H1 (cell line): ENCODE results near the gene THBD. TPM values are rescaled to one million over a fixed set of nuclear protein-coding genes. Genes with fewer than 3 reads are reported as not detected.

Experiments used
- CTCF ChIA-PET: fragments of 300-600 bp; sonication (Branson Sonifier 250); formaldehyde crosslinking; loops from one replicate; lab custom pipeline; 2021; ENCODE audit not compliant: partially characterized antibody; lab: Charles Lee
- POLR2A ChIA-PET: fragments of 300-600 bp; sonication (Branson Sonifier 250); formaldehyde crosslinking; loops from one replicate; lab custom pipeline; 2021; ENCODE audit warnings: inconsistent platforms; ENCODE audit not compliant: partially characterized antibody; lab: Charles Lee
- DNase-seq, 2 experiments: peaks; one replicate each; pipeline versions ENCODE4 v3.0.0 to v3.0.0-alpha.2; 2010 to 2022; ENCODE audit warnings: low spot score in 2 of 2, low read depth in 1 of 2, mixed read lengths in 1 of 2
- FAIRE-seq: peaks from 2 replicates; lab custom pipeline; 2011; peaks lifted over from hg19 to GRCh38; lab: Jason Lieb, UNC
- H2AFZ ChIP-seq: 2 replicates; pipeline ENCODE4 v1.8.1; 2012; ENCODE audit warnings: low read length, inconsistent platforms
- H2AK5ac ChIP-seq: 2 replicates; pipeline ENCODE4 v1.6.1; 2013; ENCODE audit warnings: low read depth, low read length
- H2BK120ac ChIP-seq: replicated peaks from 2 replicates; pipeline ENCODE3; 2013; ENCODE audit warnings: low read depth, low read length, inconsistent platforms
- H2BK12ac ChIP-seq: 2 replicates; pipeline ENCODE4 v1.6.1; 2013; ENCODE audit warnings: low read depth, low read length
- H2BK15ac ChIP-seq: 2 replicates; pipeline ENCODE4 v1.6.1; 2013; ENCODE audit warnings: low read length
- H2BK20ac ChIP-seq: 2 replicates; pipeline ENCODE4 v1.6.1; 2013; ENCODE audit warnings: low read length
- H2BK5ac ChIP-seq: 2 replicates; pipeline ENCODE4 v1.6.1; 2013; ENCODE audit warnings: low read depth, low read length
- H3K14ac ChIP-seq: 2 replicates; pipeline ENCODE4 v1.6.1; 2013; ENCODE audit warnings: inconsistent platforms; ENCODE audit not compliant: insufficient read length
- H3K18ac ChIP-seq: 2 replicates; pipeline ENCODE4 v1.6.1; 2013; ENCODE audit warnings: low read length; ENCODE audit errors: extremely low read depth
- H3K23ac ChIP-seq: 2 replicates; pipeline ENCODE4 v1.6.1; 2013; ENCODE audit warnings: inconsistent platforms; ENCODE audit not compliant: insufficient read length
- H3K23me2 ChIP-seq: 2 replicates; pipeline ENCODE4 v1.6.1; 2013; ENCODE audit warnings: low read depth, low read length
- H3K27ac ChIP-seq: 2 replicates; pipeline ENCODE4 v1.6.1; 2011; ENCODE audit warnings: low read depth, low read length, inconsistent platforms
- H3K27me3 ChIP-seq, 4 experiments: replicated peaks in 1 of 4; 1 replicate in 1 of 4; 2 replicates in 3 of 4; pipeline versions ENCODE4 v1.6.1 to v1.8.1; 2011 to 2013; ENCODE audit warnings: low read length in 3 of 4, mild to moderate bottlenecking in 3 of 4, inconsistent platforms in 2 of 4, mixed read lengths in 2 of 4, moderate library complexity in 1 of 4; ENCODE audit not compliant: control insufficient read depth in 3 of 4, insufficient read depth in 3 of 4; ENCODE audit errors: extremely low read depth in 1 of 4
- H3K36me3 ChIP-seq, 4 experiments: 2 replicates each; pipeline versions ENCODE4 v1.6.1 to v1.8.1; 2011 to 2013; ENCODE audit warnings: mild to moderate bottlenecking in 4 of 4, low read length in 3 of 4, moderate library complexity in 2 of 4, control low read depth in 1 of 4, inconsistent platforms in 1 of 4; ENCODE audit not compliant: insufficient read depth in 4 of 4, control insufficient read depth in 2 of 4
- H3K4ac ChIP-seq: replicated peaks from 2 replicates; pipeline ENCODE3; 2013; ENCODE audit warnings: low read length, low read depth, mixed read lengths, inconsistent platforms; ENCODE audit not compliant: insufficient read length
- H3K4me1 ChIP-seq, 4 experiments: replicated peaks in 1 of 4; 1 replicate in 1 of 4; 2 replicates in 3 of 4; pipeline versions ENCODE4 v1.6.1 to v1.8.1; 2011 to 2013; ENCODE audit warnings: low read length in 3 of 4, inconsistent platforms in 2 of 4, mixed read lengths in 1 of 4; ENCODE audit not compliant: insufficient read depth in 4 of 4, control insufficient read depth in 3 of 4
- H3K4me2 ChIP-seq, 2 experiments: 2 replicates each; pipeline versions ENCODE4 v1.6.1 to v1.8.1; 2011 to 2013; ENCODE audit warnings: low read depth in 2 of 2, low read length in 2 of 2, control low read depth in 1 of 2, inconsistent platforms in 1 of 2, mild to moderate bottlenecking in 1 of 2; ENCODE audit not compliant: insufficient read depth in 1 of 2
- H3K4me3 ChIP-seq, 4 experiments: fragments of 200-600, 300-600 bp in 1 of 4; sonication (generic), shearing (Covaris generic), sonication (Bioruptor Twin) in 1 of 4; 2 replicates each; pipeline versions ENCODE4 v1.5.1 to v1.8.1; 2011 to 2016; ENCODE audit warnings: low read length in 4 of 4, low read depth in 3 of 4, control low read depth in 2 of 4, inconsistent platforms in 2 of 4, mild to moderate bottlenecking in 2 of 4, mixed read lengths in 1 of 4, moderate library complexity in 1 of 4; ENCODE audit not compliant: insufficient read depth in 2 of 4; ENCODE audit errors: extremely low read depth in 1 of 4
- H3K56ac ChIP-seq: replicated peaks from 2 replicates; pipeline ENCODE3; 2013; ENCODE audit warnings: low read depth, mild to moderate bottlenecking, mixed read lengths, low read length, inconsistent platforms; ENCODE audit not compliant: insufficient read length
- H3K79me1 ChIP-seq: 2 replicates; pipeline ENCODE4 v1.6.1; 2013; ENCODE audit warnings: low read depth, low read length, control low read depth
- H3K79me2 ChIP-seq, 2 experiments: 2 replicates each; pipeline versions ENCODE4 v1.6.1 to v1.8.1; 2012 to 2013; ENCODE audit warnings: low read length in 2 of 2, mild to moderate bottlenecking in 2 of 2, inconsistent platforms in 1 of 2; ENCODE audit not compliant: insufficient read depth in 2 of 2, control insufficient read depth in 1 of 2
- H3K9ac ChIP-seq, 4 experiments: replicated peaks in 1 of 4; 1 replicate in 1 of 4; 2 replicates in 3 of 4; pipeline versions ENCODE4 v1.6.1 to v1.8.1; 2011 to 2013; ENCODE audit warnings: low read depth in 3 of 4, low read length in 3 of 4, control low read depth in 2 of 4, mild to moderate bottlenecking in 2 of 4, moderate library complexity in 2 of 4, inconsistent platforms in 1 of 4; ENCODE audit errors: extremely low read depth in 1 of 4
- H3K9me3 ChIP-seq, 2 experiments: 2 replicates each; pipeline versions ENCODE4 v1.6.1 to v1.8.1; 2012 to 2013; ENCODE audit warnings: mild to moderate bottlenecking in 2 of 2, moderate library complexity in 2 of 2, control low read depth in 1 of 2, inconsistent platforms in 1 of 2, low read depth in 1 of 2, low read length in 1 of 2, mixed read lengths in 1 of 2; ENCODE audit not compliant: insufficient read depth in 2 of 2
- H4K20me1 ChIP-seq, 2 experiments: replicated peaks in 1 of 2; 2 replicates each; pipeline versions ENCODE3 to v1.8.1; 2011 to 2013; ENCODE audit warnings: inconsistent platforms in 2 of 2, low read length in 2 of 2, mild to moderate bottlenecking in 1 of 2; ENCODE audit not compliant: insufficient read depth in 2 of 2, control insufficient read depth in 1 of 2
- H4K5ac ChIP-seq: 2 replicates; pipeline ENCODE4 v1.6.1; 2013; ENCODE audit warnings: low read length, low read depth, mixed read lengths, inconsistent platforms; ENCODE audit not compliant: insufficient read length
- H4K8ac ChIP-seq: 2 replicates; pipeline ENCODE4 v1.8.0; 2013; ENCODE audit warnings: mild to moderate bottlenecking, moderate library complexity, low read length, inconsistent platforms; ENCODE audit not compliant: insufficient read depth; ENCODE audit errors: extremely low read depth
- H4K91ac ChIP-seq: replicated peaks from 2 replicates; pipeline ENCODE3; 2013; ENCODE audit warnings: low read length, mixed read lengths, inconsistent platforms; ENCODE audit not compliant: insufficient read length
- BRCA1 ChIP-seq: IDR thresholded peaks from 2 replicates; pipeline ENCODE4 v1.6.1; 2012; ENCODE audit warnings: low read depth, low read length, improper control_type of control experiment
- CBX8 ChIP-seq: fragments of 300-800, 300-1000 bp; sonication (generic); IDR thresholded peaks from 2 replicates; pipeline ENCODE4 v1.7.1; 2016; ENCODE audit warnings: low read depth, low read length, borderline replicate concordance
- KDM5A ChIP-seq: fragments of 200-600 bp; IDR thresholded peaks from 2 replicates; pipeline ENCODE4 v1.7.1; 2012; ENCODE audit warnings: mild to moderate bottlenecking, low read length, inconsistent platforms, mixed read lengths
- NANOG ChIP-seq: IDR thresholded peaks from 2 replicates; pipeline ENCODE4 v1.6.1; 2011; ENCODE audit warnings: low read length, low read depth, mild to moderate bottlenecking, inconsistent platforms; ENCODE audit not compliant: insufficient read depth, poor library complexity, severe bottlenecking
- WGBS, 2 experiments: shearing (Covaris generic) in 1 of 2; methylation state at CpG; one replicate each; pipeline versions ENCODE4 v1.1.6 to v1.1.7; 2013 to 2015; ENCODE audit warnings: low lambda C conversion rate in 2 of 2, mixed read lengths in 2 of 2, inconsistent platforms in 1 of 2, low coverage in 1 of 2, missing lambda C conversion rate in 1 of 2; ENCODE audit not compliant: insufficient replicate concordance in 2 of 2, insufficient coverage in 1 of 2, insufficient read length in 1 of 2; ENCODE audit errors: extremely low coverage in 1 of 2, missing lambda C conversion rate in 1 of 2; 5-methylcytosine and 5-hydroxymethylcytosine counted together
- polyA plus RNA-seq, 7 experiments: library from polyadenylated mRNA; depleted of rRNA in 3 of 7; stranded (reverse) in 5 of 7; unstranded in 2 of 7; fragments of >200 nt in 5 of 7; fragments of 200-250 nt in 2 of 7; gene quantifications; 1 replicate in 5 of 7; 2 replicates in 1 of 7; 4 replicates in 1 of 7; pipeline versions ENCODE4 v1.2.1 to v1.2.3, GENCODE V29; 2011 to 2013; ENCODE audit warnings: missing spikeins in 2 of 7, mixed read lengths in 2 of 7
- total RNA-seq: library from RNA; stranded (reverse); fragmentation: NEBNext Ultra II Directional; extraction: Animal tissue kit (Norgen Biotek cat#: 25700); gene quantifications from 2 replicates; pipeline ENCODE4 v1.2.1, GENCODE V29; 2021
- TF ChIP-seq, protein P1 (sequence below): IDR thresholded peaks from 2 replicates; pipeline ENCODE4 v1.6.1; 2012; ENCODE audit warnings: inconsistent platforms
- TF ChIP-seq, protein P2 (sequence below), 3 experiments: IDR thresholded peaks; 1 replicate in 2 of 3; 2 replicates in 1 of 3; pipeline versions ENCODE4 v1.5.1 to v1.6.1; 2011; ENCODE audit warnings: low read length in 3 of 3, mild to moderate bottlenecking in 3 of 3, inconsistent platforms in 2 of 3, low read depth in 1 of 3, moderate library complexity in 1 of 3; ENCODE audit not compliant: insufficient read depth in 1 of 3; ENCODE audit errors: control extremely low read depth in 1 of 3
- TF ChIP-seq, protein P3 (sequence below): IDR thresholded peaks from 2 replicates; pipeline ENCODE4 v1.6.1; 2012; ENCODE audit warnings: low read length, inconsistent platforms

Gene THBD
- total and polyA plus RNA-seq, 2 of the 8 experiments (the other 6 are each of a cell fraction or from before 2014, with no cell fraction given), result 0.21 to 0.43 TPM

GRCh38 chr20:23032750-23033078 lies 16.8 kb downstream of the THBD start:
- Histone ChIP-seq H3K4ac (no peak overlapping the region), H3K27me3 (peaks cover 21 to 48% (median 41%) of the 10 kb centered on the region in 4 experiments), H4K20me1 (no peaks in the 10 kb centered on the region), H2AFZ (no peak overlapping the region), H2BK120ac (no peak overlapping the region), H3K4me2 (no peak overlapping the region), H3K23me2 (peaks cover 2% of the 10 kb centered on the region; the same call in 1 of the 2 replicates), H3K79me1 (no peaks in the 10 kb centered on the region), H3K4me3 (no peak overlapping the region), H4K8ac (no peak overlapping the region), H2BK20ac (no peak overlapping the region), H3K14ac (no peak overlapping the region), H3K36me3 (no peaks in the 10 kb centered on the region; a peak in 1 of 8 replicates), H3K9me3 (peaks cover 0 to 5% of the 10 kb centered on the region in 2 experiments; a peak in 1 of 4 replicates), H3K18ac (no peak overlapping the region), H2AK5ac (no peak overlapping the region), H2BK12ac (no peak overlapping the region), H3K56ac (no peak overlapping the region), H4K91ac (no peak overlapping the region), H2BK5ac (no peak overlapping the region), H3K27ac (no peak overlapping the region), H4K5ac (no peak overlapping the region), H2BK15ac (no peak overlapping the region), H3K79me2 (no peaks in the 10 kb centered on the region), H3K4me1 (peaks cover 0 to 3% (median 0%) of the 10 kb centered on the region in 4 experiments; a peak in 1 of 7 replicates), H3K9ac (no peak overlapping the region), H3K23ac (no peak overlapping the region)
- CTCF ChIA-PET, result interaction anchor here (1.6 to 2.8 kb wide), 3 partner anchors 10 to 308 kb away, joined by 4 to 8 read pairs (median 5); no protein-coding TSS in a partner anchor
- FAIRE-seq (no peak), DNase-seq (no peak)
- POLR2A ChIA-PET, result no interaction called here
- TF ChIP-seq NANOG (no peak), CBX8 (no peak), KDM5A (no peak), BRCA1 (no peak)
- TF ChIP-seq, protein P1, sequence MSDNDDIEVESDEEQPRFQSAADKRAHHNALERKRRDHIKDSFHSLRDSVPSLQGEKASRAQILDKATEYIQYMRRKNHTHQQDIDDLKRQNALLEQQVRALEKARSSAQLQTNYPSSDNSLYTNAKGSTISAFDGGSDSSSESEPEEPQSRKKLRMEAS, result no peak
- TF ChIP-seq, protein P2, sequence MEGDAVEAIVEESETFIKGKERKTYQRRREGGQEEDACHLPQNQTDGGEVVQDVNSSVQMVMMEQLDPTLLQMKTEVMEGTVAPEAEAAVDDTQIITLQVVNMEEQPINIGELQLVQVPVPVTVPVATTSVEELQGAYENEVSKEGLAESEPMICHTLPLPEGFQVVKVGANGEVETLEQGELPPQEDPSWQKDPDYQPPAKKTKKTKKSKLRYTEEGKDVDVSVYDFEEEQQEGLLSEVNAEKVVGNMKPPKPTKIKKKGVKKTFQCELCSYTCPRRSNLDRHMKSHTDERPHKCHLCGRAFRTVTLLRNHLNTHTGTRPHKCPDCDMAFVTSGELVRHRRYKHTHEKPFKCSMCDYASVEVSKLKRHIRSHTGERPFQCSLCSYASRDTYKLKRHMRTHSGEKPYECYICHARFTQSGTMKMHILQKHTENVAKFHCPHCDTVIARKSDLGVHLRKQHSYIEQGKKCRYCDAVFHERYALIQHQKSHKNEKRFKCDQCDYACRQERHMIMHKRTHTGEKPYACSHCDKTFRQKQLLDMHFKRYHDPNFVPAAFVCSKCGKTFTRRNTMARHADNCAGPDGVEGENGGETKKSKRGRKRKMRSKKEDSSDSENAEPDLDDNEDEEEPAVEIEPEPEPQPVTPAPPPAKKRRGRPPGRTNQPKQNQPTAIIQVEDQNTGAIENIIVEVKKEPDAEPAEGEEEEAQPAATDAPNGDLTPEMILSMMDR (IDR thresholded peaks at IDR 0.05; ENCODE audit: control extremely low read depth in 1 of 3, insufficient read depth in 1 of 3, low read depth in 1 of 3, low read length in 3 of 3), result no peak
- TF ChIP-seq, protein P3, sequence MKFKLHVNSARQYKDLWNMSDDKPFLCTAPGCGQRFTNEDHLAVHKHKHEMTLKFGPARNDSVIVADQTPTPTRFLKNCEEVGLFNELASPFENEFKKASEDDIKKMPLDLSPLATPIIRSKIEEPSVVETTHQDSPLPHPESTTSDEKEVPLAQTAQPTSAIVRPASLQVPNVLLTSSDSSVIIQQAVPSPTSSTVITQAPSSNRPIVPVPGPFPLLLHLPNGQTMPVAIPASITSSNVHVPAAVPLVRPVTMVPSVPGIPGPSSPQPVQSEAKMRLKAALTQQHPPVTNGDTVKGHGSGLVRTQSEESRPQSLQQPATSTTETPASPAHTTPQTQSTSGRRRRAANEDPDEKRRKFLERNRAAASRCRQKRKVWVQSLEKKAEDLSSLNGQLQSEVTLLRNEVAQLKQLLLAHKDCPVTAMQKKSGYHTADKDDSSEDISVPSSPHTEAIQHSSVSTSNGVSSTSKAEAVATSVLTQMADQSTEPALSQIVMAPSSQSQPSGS, result no peak
- 84% methylated on average over 5 of the region's 5 CpGs; no CpG with 5 or more reads in 1 of the 2 experiments for WGBS, 2 experiments
